ENCODE data around the gene SLC6A18.

SLC6A18 gene

GRCh38 chr5:1225081-1225480 is at the start of gene SLC6A18:
TSS of gene SLC6A18 (plus strand) at chr5:1225381. CDS start at chr5:1225478, 97 bp downstream.
- DNase-seq: no peak

- DNase-seq: no peak
Observed at GRCh38 chr5:1175801-1176472, 49.2 kb upstream of the SLC6A18 start.

GRCh38 chr5:1176473-1177391 is 48.4 kb upstream of the SLC6A18 start:
- DNase-seq: no peak

GRCh38 chr5:1177826-1178528 is 47.2 kb upstream of the SLC6A18 start:
- no peak for DNase-seq

GRCh38 chr5:1178529-1179382 is 46.4 kb upstream of the SLC6A18 start:
- DNase-seq: no peak

- DNase-seq: no peak
Observed at GRCh38 chr5:1179383-1179715, 45.8 kb upstream of the SLC6A18 start.

- no peak for DNase-seq
Observed at GRCh38 chr5:1180096-1180495, 45.1 kb upstream of the SLC6A18 start.

DNA sequence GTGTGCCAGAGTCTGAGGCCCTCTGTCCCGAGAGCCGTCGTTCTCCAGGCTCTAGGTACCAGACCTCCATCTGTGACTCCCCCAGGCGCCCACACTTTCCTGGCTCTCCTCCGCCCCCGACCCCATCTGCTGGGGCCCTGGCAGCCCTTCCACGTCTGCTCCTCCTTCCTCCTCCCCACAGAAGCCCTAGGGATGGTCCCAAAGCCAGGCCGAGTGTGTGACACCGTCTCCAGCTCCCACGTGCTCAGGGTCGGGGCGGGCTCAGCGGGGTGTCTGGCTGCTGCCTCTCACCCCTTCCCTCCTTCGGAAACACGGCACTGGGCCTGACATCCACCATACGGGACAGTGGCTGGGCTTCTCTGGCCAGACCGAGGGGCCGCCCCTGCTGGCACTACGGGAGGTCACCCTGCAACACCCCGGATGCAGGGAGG is 44.3 kb upstream of the SLC6A18 start:
- DNase-seq: no peak

GRCh38 chr5:1181451-1182359 is 43.5 kb upstream of the SLC6A18 start:
- no peak for DNase-seq

DNA sequence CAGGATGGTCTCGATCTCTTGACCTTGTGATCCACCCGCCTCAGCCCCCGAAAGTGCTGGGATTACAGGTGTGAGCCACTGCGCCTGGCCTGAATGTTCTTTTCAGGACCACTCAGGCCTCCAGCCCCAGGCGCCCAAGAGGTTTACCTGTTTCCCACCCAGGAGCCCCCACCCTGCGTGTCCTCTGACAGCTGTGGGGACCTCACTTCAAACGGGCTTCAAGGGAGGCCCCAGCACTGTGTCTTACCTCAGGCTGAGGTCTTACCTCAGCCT is 42.9 kb upstream of the SLC6A18 start:
- no peak for DNase-seq

DNA sequence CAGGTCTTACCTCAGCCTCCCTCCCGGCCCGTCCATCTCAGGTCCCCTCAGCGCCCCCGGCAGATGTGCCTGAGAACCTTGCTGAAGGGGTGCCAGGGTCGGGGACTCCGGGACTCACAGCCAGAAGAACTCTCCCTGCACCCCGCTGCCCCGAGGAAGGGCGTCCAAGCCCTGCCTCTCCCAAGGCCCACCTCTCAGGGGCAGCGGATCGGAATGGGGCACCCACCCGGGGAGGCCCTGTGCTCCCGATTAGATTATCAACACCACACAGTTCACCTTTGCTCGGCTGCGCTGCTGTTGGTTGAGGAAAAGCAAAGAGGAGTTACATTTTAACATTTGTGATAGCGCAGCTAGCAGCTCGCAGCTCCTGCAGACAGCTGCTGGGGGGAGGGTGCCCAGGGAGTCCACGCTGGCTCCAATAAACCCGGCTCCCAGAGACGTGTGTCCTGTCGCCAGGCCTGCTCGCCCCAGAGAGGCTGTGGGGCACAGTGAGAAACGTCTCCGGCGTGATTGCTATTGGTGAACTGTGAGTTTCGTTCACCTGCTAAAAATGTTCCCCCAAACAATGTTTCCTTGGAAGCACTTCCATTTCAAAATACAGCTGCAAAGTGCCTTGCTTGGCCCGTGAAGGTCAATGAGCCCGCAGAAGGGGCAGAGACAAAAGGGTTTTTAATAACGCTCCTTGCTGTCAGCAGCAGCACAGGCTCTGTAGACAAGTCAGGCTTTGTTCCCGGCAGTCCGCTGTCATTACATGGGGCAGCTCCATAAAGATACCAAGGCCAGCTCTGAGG is 42.4 kb upstream of the SLC6A18 start:
- DNase-seq: no peak

GRCh38 chr5:1183424-1184162 is 41.6 kb upstream of the SLC6A18 start:
- no peak for DNase-seq

GRCh38 chr5:1184163-1184470 is 41.1 kb upstream of the SLC6A18 start:
- no peak for DNase-seq

- no peak for DNase-seq
Observed at GRCh38 chr5:1184481-1184880, 40.7 kb upstream of the SLC6A18 start.

GRCh38 chr5:1185038-1185627 is 40.0 kb upstream of the SLC6A18 start:
- DNase-seq: no peak

- DNase-seq: no peak
Observed at GRCh38 chr5:1185629-1186350, 39.4 kb upstream of the SLC6A18 start.

DNA sequence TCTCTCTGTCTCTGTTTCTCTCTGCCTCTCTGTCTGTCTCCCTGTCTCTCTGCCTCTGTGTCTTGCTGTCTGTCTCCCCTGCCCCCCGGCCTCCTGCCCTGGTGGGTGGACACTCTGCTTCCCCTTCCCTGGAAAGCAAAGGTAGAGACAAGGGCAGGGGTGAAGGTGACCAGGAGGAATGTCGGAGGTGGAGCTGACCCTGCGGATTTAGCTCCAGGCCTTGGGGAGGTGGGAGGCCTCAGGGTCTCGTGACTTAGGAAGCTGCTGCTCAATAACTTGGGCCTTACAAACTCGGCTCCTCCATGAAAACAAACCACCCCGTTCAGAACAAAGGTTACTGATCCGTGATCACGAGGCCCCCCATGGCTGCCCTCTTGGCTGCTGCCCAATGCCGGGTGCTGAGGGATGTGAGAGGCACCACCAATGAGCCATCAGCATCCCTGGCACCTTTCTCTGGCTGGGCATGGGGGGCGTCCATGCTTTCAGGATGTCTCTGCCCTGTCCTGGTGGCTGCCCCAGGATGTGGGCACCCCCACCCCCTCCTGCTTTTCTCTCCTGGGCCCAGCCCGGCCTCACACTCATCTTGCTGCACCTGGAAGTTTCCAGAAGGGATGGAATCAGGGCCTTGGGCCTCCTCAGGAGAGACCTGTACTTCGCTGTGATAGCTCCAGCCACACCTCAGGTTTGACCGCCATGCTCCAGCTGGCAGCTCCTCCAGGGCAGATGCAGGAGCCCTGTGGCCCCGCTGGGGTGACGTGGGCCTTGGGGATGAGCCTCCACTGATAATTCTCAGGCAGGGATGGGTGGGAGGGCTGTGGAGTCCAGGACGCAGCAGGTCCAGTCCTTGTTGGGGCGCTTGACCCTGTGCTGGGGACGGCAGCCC is 38.6 kb upstream of the SLC6A18 start:
- no peak for DNase-seq

- no peak for DNase-seq
Observed at GRCh38 chr5:1187234-1187949, 37.8 kb upstream of the SLC6A18 start.

Measured in fibroblast of skin of right quadriceps (primary cell).